Uterus (tissue), 4 donors: ENCODE results near the gene S100A8. TPM values are rescaled to one million over a fixed set of nuclear protein-coding genes. Genes with fewer than 3 reads are reported as not detected.

Experiments
- DNase-seq, 2 donors: peaks; one replicate each; pipeline ENCODE4 v3.0.0-alpha.2; 2019 to 2020
- H3K27ac ChIP-seq, 2 donors: fragments of 200-600 bp; sonication (generic); 1 replicate in 1 of 2; 2 replicates in 1 of 2; pipeline ENCODE4 v1.5.1; 2016 to 2018
- H3K27me3 ChIP-seq, 2 donors: fragments of 200-600 bp; sonication (generic); one replicate each; pipeline ENCODE4 v1.5.1; 2018 to 2019; ENCODE audit warnings: control low read depth in 1 of 2
- H3K36me3 ChIP-seq, 2 donors: fragments of 200-600 bp; sonication (generic); one replicate each; pipeline ENCODE4 v1.5.1; 2019; ENCODE audit warnings: control low read depth in 1 of 2
- H3K4me1 ChIP-seq, 2 donors: fragments of 200-600 bp; sonication (generic); one replicate each; pipeline ENCODE4 v1.5.1; 2018 to 2019; ENCODE audit warnings: control low read depth in 1 of 2
- H3K4me3 ChIP-seq, 2 donors: fragments of 200-600 bp; sonication (generic); 1 replicate in 1 of 2; 2 replicates in 1 of 2; pipeline ENCODE4 v1.5.1; 2018 to 2019; ENCODE audit warnings: mild to moderate bottlenecking in 1 of 2
- H3K9me3 ChIP-seq, 2 donors: fragments of 200-600 bp; sonication (generic); one replicate each; pipeline ENCODE4 v1.5.1; 2019; ENCODE audit warnings: control low read depth in 1 of 2
- POLR2A ChIP-seq, 2 donors: fragments of 450-650 bp; IDR thresholded peaks; one replicate each; pipeline ENCODE4 v1.6.1; 2016; ENCODE audit warnings: antibody characterized with exemption in 2 of 2, mild to moderate bottlenecking in 1 of 2, moderate library complexity in 1 of 2
- intact Hi-C: fragments of 100-400 bp; cut with DNase I; formaldehyde crosslinking; loops from one replicate; pipeline ENCODE4 v1.15.1; 2023; ENCODE audit warnings: low total_unique reads
- total RNA-seq, 4 donors: library from RNA; depleted of rRNA in 3 of 4; stranded (reverse); fragments of >200 nt in 3 of 4; gene quantifications; one replicate each; pipeline versions ENCODE4 v1.1.0 to v1.2.4, GENCODE V29; 2014 to 2023
- TF ChIP-seq, protein P1 (sequence below), 4 experiments: fragments of 200-600 bp in 2 of 4; fragments of 450-650 bp in 2 of 4; sonication (generic) in 2 of 4; IDR thresholded peaks; one replicate each; pipeline ENCODE4 v1.5.1; 2016 to 2019; ENCODE audit warnings: antibody characterized with exemption in 4 of 4, mild to moderate bottlenecking in 2 of 4, moderate library complexity in 1 of 4
- donor health status: DM: yes; HTN: yes; CAD: no.

S100A8 gene
- total RNA-seq, 4 donors from 2014 or later = 5.4 to 25.2 (median 24.7) TPM; not detected in 1

- Histone ChIP-seq H3K4me3 (no peak overlapping the region), H3K36me3 (no peaks in the 10 kb centered on the region), H3K4me1 (no peaks in the 10 kb centered on the region), H3K9me3 (no peaks in the 10 kb centered on the region), H3K27ac (no peak overlapping the region), H3K27me3 (no peaks in the 10 kb centered on the region)
- no peak for TF ChIP-seq POLR2A (IDR thresholded peaks at IDR 0.05)
- TF ChIP-seq, protein P1, sequence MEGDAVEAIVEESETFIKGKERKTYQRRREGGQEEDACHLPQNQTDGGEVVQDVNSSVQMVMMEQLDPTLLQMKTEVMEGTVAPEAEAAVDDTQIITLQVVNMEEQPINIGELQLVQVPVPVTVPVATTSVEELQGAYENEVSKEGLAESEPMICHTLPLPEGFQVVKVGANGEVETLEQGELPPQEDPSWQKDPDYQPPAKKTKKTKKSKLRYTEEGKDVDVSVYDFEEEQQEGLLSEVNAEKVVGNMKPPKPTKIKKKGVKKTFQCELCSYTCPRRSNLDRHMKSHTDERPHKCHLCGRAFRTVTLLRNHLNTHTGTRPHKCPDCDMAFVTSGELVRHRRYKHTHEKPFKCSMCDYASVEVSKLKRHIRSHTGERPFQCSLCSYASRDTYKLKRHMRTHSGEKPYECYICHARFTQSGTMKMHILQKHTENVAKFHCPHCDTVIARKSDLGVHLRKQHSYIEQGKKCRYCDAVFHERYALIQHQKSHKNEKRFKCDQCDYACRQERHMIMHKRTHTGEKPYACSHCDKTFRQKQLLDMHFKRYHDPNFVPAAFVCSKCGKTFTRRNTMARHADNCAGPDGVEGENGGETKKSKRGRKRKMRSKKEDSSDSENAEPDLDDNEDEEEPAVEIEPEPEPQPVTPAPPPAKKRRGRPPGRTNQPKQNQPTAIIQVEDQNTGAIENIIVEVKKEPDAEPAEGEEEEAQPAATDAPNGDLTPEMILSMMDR (IDR thresholded peaks at IDR 0.05) = no peak
- no peak for DNase-seq
- intact Hi-C loops = no loop called here
Observed at GRCh38 chr1:153380711-153381110, 10.2 kb downstream of the S100A8 start.

GRCh38 chr1:153379591-153379990, 11.3 kb downstream of the S100A8 start:
- H3K9me3 ChIP-seq = no peaks in the 10 kb centered on the region
- intact Hi-C loops = no loop called here
- H3K4me3 ChIP-seq = no peak overlapping the region
- no peak for DNase-seq
- H3K27ac ChIP-seq = no peak overlapping the region
- H3K4me1 ChIP-seq = no peaks in the 10 kb centered on the region
- H3K27me3 ChIP-seq = no peaks in the 10 kb centered on the region
- TF ChIP-seq, protein P1 (IDR thresholded peaks at IDR 0.05) = no peak
- TF ChIP-seq POLR2A (IDR thresholded peaks at IDR 0.05) = no peak
- no peaks in the 10 kb centered on the region for H3K36me3 ChIP-seq

- H3K27ac ChIP-seq = no peak within 1 kb of the TSS
- no peaks in the 10 kb centered on the region for H3K27me3 ChIP-seq
- no peak for TF ChIP-seq POLR2A (IDR thresholded peaks at IDR 0.05)
- TF ChIP-seq, protein P1 (IDR thresholded peaks at IDR 0.05) = no peak
- intact Hi-C loops = no loop called here
- no peaks in the 10 kb centered on the region for H3K36me3 ChIP-seq
- no peaks in the 10 kb centered on the region for H3K4me1 ChIP-seq
- H3K4me3 ChIP-seq = no peak within 1 kb of the TSS
- H3K9me3 ChIP-seq = no peaks in the 10 kb centered on the region
- DNase-seq = no peak
Observed at GRCh38 chr1:153375511-153375910, 15.4 kb downstream of the S100A8 start, which contains the start of gene S100A12. S100A12 (minus strand) TSS chr1:153375621; CDS start chr1:153374592, 1,029 bp downstream.

DNA sequence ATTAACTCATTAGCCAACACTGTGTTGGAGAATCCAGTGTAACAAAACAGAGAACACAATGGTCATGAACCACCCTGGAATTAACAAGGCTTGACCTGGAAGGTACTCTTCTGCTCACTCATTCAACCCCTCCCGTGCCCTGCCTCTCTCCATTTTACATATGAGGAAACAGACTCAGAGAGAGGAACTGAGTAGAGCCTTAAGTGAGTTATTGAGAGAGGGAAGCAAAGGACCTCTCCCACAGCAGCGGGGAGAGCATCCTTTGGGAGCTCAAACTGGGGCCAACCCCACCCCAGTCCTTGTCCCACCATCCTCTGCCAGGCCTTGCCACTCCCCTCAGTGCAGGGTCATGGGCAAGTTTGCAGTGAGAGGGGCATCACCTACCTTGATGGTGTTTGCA, 16.8 kb downstream of the S100A8 start:
- Histone ChIP-seq H3K27me3 (no peaks in the 10 kb centered on the region), H3K4me3 (no peak overlapping the region), H3K9me3 (no peaks in the 10 kb centered on the region), H3K27ac (no peak overlapping the region), H3K4me1 (no peaks in the 10 kb centered on the region), H3K36me3 (no peaks in the 10 kb centered on the region)
- DNase-seq = no peak
- TF ChIP-seq, protein P1 (IDR thresholded peaks at IDR 0.05) = no peak
- TF ChIP-seq POLR2A (IDR thresholded peaks at IDR 0.05) = no peak
- intact Hi-C loops = no loop called here

- no peaks in the 10 kb centered on the region for H3K36me3 ChIP-seq
- no peaks in the 10 kb centered on the region for H3K27me3 ChIP-seq
- no peak for DNase-seq
- TF ChIP-seq, protein P1 (IDR thresholded peaks at IDR 0.05) = no peak
- H3K4me3 ChIP-seq = no peak overlapping the region
- no peaks in the 10 kb centered on the region for H3K9me3 ChIP-seq
- H3K4me1 ChIP-seq = no peaks in the 10 kb centered on the region
- no peak overlapping the region for H3K27ac ChIP-seq
- intact Hi-C loops = no loop called here
Observed at GRCh38 chr1:153372571-153372970, 18.3 kb downstream of the S100A8 start.
